ENCODE data around the gene PFKFB3.
"Not testable (repeated sequence)": the region's sequence is repeated elsewhere in the genome, so short reads cannot be mapped to it uniquely, and the experiment has no call there.

PFKFB3 gene

GRCh38 chr10:6239213-6239991, 36.7 kb downstream of the PFKFB3 start:
- no peak for FAIRE-seq

GRCh38 chr10:6240254-6240653, 37.5 kb downstream of the PFKFB3 start:
- no peak for FAIRE-seq

GRCh38 chr10:6242089-6242488, 39.4 kb downstream of the PFKFB3 start:
- no peak for FAIRE-seq

GRCh38 chr10:6244510-6244909, 41.8 kb downstream of the PFKFB3 start:
- FAIRE-seq = no peak

- FAIRE-seq = no peak
Observed at GRCh38 chr10:6247041-6247712, 44.4 kb downstream of the PFKFB3 start.

- not testable (repeated sequence) for FAIRE-seq
Observed at GRCh38 chr10:6248908-6249307, 46.2 kb downstream of the PFKFB3 start.

GRCh38 chr10:6249698-6250097, 47.0 kb downstream of the PFKFB3 start:
- FAIRE-seq = no peak

GRCh38 chr10:6250745-6251144, 48.0 kb downstream of the PFKFB3 start:
- no peak for FAIRE-seq

GRCh38 chr10:6254201-6254600, 51.5 kb downstream of the PFKFB3 start:
- no peak for FAIRE-seq

- no peak for FAIRE-seq
Observed at GRCh38 chr10:6255548-6256061, 52.9 kb downstream of the PFKFB3 start.

GRCh38 chr10:6256439-6256838, 53.7 kb downstream of the PFKFB3 start:
- FAIRE-seq = no peak

GRCh38 chr10:6259153-6259552, 56.4 kb downstream of the PFKFB3 start:
- no peak for FAIRE-seq

GRCh38 chr10:6260843-6261242, 58.1 kb downstream of the PFKFB3 start:
- no peak for FAIRE-seq

- no peak for FAIRE-seq
Observed at GRCh38 chr10:6267941-6268340, 65.2 kb downstream of the PFKFB3 start.

- no peak for FAIRE-seq
Observed at GRCh38 chr10:6269432-6269831, 66.7 kb downstream of the PFKFB3 start.

GRCh38 chr10:6269953-6270867, 67.5 kb downstream of the PFKFB3 start:
- no peak for FAIRE-seq

- FAIRE-seq = no peak
Observed at GRCh38 chr10:6270951-6271350, 68.2 kb downstream of the PFKFB3 start.

- no peak for FAIRE-seq
Observed at GRCh38 chr10:6271663-6272062, 68.9 kb downstream of the PFKFB3 start.

GRCh38 chr10:6272126-6272525, 69.4 kb downstream of the PFKFB3 start:
- no peak for FAIRE-seq

GRCh38 chr10:6273351-6273750, 70.6 kb downstream of the PFKFB3 start:
- FAIRE-seq = no peak

- no peak for FAIRE-seq
Observed at GRCh38 chr10:6274040-6274439, 71.3 kb downstream of the PFKFB3 start.

- no peak for FAIRE-seq
Observed at GRCh38 chr10:6274484-6274883, 71.8 kb downstream of the PFKFB3 start.
